HG03108 (cell line): Measurements from ENCODE around the gene MELTF.

Experiments
- ATAC-seq: cut with Tn5 transposase; IDR thresholded peaks from one replicate; pipeline ENCODE4 v1.9.1; 2021; ENCODE audit warnings: moderate library complexity; ENCODE audit not compliant: unreplicated experiment

MELTF gene

GRCh38 chr3:197010556-197011351, 18.9 kb downstream of the MELTF start:
- ATAC-seq, result no peak

DNA sequence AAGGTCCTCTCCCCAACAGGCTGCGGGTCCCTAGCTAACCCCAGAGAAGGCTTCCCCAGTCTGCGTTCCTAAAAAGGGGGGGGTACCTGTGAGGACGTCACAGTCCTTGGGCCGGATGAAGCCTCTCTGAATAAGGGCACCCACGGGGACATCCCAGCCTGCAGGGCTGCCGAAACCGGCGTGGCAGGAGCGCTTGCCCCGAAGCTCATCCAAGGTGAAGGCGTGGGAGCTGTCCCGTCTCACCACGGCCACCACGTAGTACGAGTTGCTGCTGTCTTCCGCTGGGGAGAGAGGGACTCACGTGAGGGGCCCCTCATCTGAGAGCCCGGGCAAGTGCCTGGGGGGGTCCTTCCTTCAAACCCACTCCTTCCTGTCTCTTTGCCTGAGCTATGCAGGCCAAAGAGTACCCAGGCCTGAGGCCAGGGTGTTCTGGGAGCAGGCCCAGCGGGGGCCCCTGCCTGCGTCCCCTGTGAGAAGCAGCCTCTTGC, 20.0 kb downstream of the MELTF start:
- no peak for ATAC-seq

DNA sequence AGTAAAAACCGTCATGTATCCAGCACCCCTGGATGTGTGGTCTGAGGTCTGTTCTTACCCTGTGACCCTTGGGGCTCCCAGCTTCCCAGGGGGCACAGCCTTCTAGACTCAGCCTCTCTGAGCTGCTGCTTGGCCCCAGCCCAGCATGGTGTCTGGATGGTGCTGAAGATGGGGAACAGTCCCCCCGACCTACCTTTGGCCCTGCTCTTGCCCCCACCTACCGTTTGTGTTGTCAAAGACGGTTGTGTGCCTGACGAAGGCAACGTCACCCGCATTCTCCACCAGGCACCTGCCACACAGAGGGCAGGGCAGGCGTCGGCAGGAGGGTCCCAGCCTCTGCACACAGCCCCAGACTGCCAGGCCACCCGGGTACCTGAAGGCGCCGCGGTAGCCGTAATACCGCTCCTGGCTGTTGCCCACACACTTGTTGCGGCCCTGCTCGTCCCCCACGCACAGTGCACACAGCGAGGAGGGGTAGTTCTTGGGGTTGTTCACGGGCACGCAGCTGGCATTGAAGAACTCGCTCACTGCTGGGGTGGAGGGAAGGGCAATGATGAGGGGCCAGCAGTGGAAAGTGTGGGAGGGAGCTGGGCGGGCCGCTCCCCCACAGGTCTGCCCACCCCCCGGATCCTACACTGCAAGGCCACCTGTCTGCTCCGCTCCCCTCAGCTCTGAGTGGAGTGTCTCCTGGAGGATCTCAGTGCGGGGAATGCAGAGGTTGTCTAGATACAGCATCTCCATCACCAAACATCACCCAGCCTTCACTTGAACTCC, 21.0 kb downstream of the MELTF start:
- no peak for ATAC-seq

DNA sequence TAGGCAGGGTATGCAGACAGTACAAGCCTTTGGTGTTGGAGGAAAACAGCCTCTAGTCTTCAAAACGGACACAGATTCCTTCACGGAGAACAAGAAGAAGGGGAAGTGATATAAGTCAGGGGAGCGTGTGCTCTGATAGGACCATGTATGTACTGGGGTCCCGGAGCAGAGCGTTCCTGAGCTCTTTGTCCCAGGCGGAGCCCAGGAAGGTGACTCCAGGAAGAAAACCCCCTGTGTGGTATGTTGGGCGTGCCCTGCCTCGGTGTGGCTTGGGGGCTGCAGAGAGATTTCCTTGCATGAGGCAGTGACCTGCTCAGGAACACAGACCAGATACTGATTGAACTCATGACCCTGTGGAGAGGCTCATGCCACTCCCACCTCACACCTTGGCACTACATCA, 21.7 kb downstream of the MELTF start:
- no peak for ATAC-seq

- no peak for ATAC-seq
Measured at GRCh38 chr3:197007296-197007940, 22.2 kb downstream of the MELTF start.

DNA sequence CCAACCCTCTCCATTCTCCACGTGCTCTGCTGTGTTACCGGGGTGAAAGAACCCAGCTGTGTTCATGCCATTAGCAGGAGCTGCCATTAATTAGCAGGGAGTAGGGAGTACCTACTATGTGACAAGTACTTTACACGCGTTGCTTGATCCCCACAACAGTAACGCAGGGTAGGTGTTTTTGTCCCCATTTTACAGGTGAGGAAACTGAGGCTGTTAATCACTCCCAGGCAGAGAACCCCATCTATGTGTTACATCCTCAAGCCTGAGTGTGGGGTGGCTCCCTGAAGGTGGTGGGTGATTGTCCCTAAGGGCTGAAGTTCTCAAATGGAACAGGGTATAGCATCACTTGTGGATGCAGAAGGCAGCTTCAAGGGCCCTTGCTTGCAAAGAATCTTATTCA, 22.8 kb downstream of the MELTF start:
- ATAC-seq, result no peak

- ATAC-seq, result no peak
Measured at GRCh38 chr3:197006446-197006845, 23.2 kb downstream of the MELTF start.

- no peak for ATAC-seq
Measured at GRCh38 chr3:197003461-197004385, 25.9 kb downstream of the MELTF start.

GRCh38 chr3:197002701-197003454, 26.7 kb downstream of the MELTF start:
- ATAC-seq, result peak; percentile 73

DNA sequence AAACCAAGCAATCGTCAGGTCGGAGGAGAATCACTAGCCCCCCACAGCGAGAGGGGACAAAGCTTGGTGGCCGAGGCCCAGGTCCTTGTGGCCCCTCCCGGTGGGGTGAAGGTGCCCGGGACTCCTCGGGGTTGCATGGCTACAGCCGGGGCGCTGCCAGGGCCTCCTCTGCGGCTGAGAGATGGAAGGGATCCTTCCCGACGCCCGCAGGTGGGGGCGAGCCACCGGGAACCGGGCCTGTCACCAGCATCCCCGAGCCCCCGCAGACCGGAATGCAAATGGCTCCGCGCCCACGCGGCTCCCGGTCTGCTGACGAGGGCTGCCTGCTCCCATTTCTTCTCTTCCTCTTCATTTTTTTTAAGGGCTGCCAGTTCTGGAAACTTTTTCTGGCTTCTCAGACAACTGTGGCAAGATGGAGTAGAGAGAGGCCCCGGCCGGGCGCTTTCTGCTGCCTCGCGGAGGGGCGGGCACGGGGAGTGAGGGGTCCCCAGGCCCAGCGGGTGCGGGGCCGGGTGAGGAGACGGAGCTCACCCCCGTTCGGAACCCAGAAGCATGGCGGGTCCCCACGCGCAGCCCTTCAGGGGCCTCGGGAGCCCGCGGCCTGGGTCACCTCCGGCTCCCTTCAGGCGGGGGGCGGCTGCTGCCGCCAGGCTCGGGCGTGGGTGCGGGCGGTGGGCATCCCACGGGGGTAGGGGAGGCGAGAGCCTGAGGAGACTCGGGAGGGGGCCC, 27.5 kb downstream of the MELTF start:
- ATAC-seq, result peak; percentile 8

DNA sequence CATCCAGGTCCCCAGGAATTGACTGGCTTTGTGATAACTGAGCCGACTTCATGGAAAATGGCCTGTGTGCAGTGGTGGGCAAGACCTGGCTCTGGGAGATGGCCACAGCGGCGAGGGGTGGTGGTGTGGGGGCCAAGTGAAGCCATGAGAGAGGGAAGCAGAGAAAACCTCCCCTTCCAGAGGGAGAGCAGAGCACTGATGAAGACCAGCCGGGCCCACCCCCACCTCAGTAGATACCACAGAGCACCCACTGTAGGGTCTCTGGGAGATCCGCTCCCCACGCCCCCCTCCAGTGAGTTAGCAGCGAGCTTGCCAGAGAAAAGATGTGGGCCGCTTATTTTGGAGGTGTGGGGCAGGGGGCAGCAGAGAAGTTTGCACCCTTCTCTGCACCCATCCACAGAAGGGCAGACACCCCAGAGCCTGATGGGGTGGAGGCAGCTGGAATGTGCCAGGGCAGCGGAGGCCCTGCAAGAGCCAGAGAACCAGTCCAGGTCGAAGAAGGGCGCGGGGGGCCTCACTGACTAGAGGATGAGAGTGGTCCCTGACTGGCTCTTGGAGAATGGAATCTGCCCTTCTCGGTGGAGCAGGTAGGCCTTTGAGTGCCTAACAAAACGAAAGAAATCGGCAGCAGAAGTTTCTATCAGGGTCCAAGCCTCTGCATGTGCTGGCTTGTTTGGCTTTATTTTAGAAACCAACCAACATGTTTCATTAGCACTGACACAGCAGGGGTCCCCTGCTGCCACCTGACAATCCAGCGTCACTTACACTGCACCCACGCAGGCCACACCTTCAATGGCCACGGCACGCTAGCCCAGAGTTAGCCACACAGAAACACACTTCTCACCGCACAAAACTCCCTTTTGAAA, 28.3 kb downstream of the MELTF start:
- no peak for ATAC-seq

GRCh38 chr3:197000211-197000610, 29.4 kb downstream of the MELTF start:
- ATAC-seq, result no peak

- no peak for ATAC-seq
Measured at GRCh38 chr3:196998966-196999760, 30.5 kb downstream of the MELTF start.

DNA sequence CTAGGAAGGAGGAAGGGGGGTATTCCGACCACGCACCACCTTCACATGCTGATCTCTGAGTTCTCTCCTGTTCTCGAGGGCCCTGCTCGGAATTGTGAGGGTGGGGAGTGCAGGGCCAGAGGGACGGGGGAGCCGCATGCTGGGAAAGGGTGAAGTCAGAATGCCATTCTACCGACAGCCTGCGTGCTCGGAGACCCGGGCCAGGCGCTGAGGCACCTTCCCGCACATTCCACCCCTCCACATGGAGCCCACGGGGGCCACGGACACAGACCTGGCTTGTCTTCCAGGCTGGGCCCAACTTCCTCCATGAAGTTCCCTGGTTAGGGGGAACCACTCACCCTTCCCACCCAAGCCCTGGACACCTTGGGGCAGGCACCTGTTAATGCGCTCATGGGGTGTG, 32.3 kb downstream of the MELTF start:
- no peak for ATAC-seq

DNA sequence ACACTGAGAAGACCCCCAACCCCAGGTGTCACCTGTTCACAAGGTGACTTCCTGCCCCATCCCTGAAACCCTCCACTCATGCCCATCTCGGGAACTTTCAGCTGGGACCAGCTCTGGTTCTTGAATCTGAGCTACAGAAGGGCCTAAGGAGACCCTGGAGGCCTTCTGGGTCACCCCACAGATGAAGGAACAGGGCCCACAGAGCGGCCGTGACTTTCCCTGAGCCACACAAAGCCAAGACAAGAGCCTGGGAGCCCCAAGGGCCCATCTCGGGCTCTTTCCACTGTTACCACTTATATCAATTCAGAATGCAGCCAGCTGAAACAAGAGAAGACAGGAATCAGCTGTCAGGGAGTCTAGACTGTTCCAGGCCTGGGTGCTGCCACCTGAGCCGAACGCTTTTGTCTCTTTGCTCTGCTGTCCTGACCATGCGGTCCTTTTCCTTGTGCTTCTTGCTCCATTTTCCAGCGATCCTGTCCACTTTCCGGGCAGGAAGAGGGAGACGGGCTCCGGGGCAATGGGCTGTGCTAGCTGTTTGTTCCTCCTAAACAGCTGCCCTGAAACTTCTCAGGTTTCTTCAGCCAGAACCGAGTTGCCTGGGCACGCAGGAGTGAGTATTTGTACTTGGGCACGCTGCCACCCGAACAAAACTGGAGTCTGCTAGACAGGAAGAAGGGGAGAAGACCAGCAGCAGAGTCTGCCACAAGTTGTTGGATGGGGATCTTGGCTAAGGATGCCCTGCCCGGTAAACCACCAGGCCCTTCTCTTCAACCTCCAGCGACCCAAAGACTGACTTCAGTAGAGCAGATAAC, 33.0 kb downstream of the MELTF start:
- no peak for ATAC-seq

GRCh38 chr3:196995646-196996355, 33.8 kb downstream of the MELTF start:
- ATAC-seq, result no peak
